Measurements from ENCODE around the gene LRFN3. TPM values are rescaled to one million over a fixed set of nuclear protein-coding genes. Genes with fewer than 3 reads are reported as not detected.

Gene LRFN3
- total and polyA plus RNA-seq, 10 of the 15 experiments (the other 5 are each of a cell fraction or from before 2014, with no cell fraction given) = 0.02 to 7.3 (median 2.0) TPM; not detected in 1

- TF ChIP-seq EZH2 (IDR thresholded peaks at IDR 0.05; ENCODE audit: borderline replicate concordance, control insufficient read depth, low read depth, low read length) = no peak
- no peak for TF ChIP-seq ZSCAN29 (IDR thresholded peaks at IDR 0.05)
- TF ChIP-seq TCF3 (IDR thresholded peaks at IDR 0.05; ENCODE audit: borderline replicate concordance, insufficient read depth, low read depth, low read length) = peak; percentile 99
- TF ChIP-seq PAX5 (IDR thresholded peaks at IDR 0.05; ENCODE audit: borderline replicate concordance, low read depth, low read length) = peak; percentile 99
- TF ChIP-seq E2F8 (IDR thresholded peaks at IDR 0.05; ENCODE audit: low read depth, partially characterized antibody) = no peak
- TF ChIP-seq ZNF687 (IDR thresholded peaks at IDR 0.05) = peak; percentile 54
- TF ChIP-seq BHLHE40 (IDR thresholded peaks at IDR 0.05; ENCODE audit: borderline replicate concordance in 1 of 2, low read depth in 2 of 2, low read length in 1 of 2) = peak; percentile 95 to 98
- TF ChIP-seq FOS (IDR thresholded peaks at IDR 0.05; ENCODE audit: borderline replicate concordance, extremely low read depth, insufficient read length) = no peak
- peak; percentile 67 for TF ChIP-seq SP1 (IDR thresholded peaks at IDR 0.05; ENCODE audit: low read depth, low read length)
- TF ChIP-seq CREB1 (IDR thresholded peaks at IDR 0.05; ENCODE audit: low read depth) = peak; percentile 94
- TF ChIP-seq STAT3 (IDR thresholded peaks at IDR 0.05; ENCODE audit: low read depth, low read length) = no peak
- TF ChIP-seq SUZ12 (IDR thresholded peaks at IDR 0.05; ENCODE audit: unreplicated experiment) = no peak
- TF ChIP-seq CEBPB (IDR thresholded peaks at IDR 0.05; ENCODE audit: borderline replicate concordance in 1 of 2, low read depth in 2 of 2, low read length in 2 of 2) = no peak
- peak; percentile 50 for TF ChIP-seq MEF2B (IDR thresholded peaks at IDR 0.05; ENCODE audit: partially characterized antibody, poor library complexity, severe bottlenecking)
- no peak; the same call in 1 of the 2 replicates for TF ChIP-seq POLR2AphosphoS5 (IDR thresholded peaks at IDR 0.05; ENCODE audit: low read length)
- TF ChIP-seq HSF1 (IDR thresholded peaks at IDR 0.05; ENCODE audit: low read depth, low read length) = no peak
- no peak for TF ChIP-seq SKIL (IDR thresholded peaks at IDR 0.05; ENCODE audit: low read depth, poor library complexity, severe bottlenecking)
- TF ChIP-seq YY1 (IDR thresholded peaks at IDR 0.05; ENCODE audit: low read depth, low read length) = peak; percentile 17; the same call in 1 of the 2 replicates
These were observed 36.5 kb upstream of the LRFN3 start (continued) for GRCh38 chr19:35899547-35900214.

Data from GM12878 (cell line).